Vagina (tissue), 2 donors: ENCODE results near the gene REEP1. TPM values are rescaled to one million over a fixed set of nuclear protein-coding genes. Genes with fewer than 3 reads are reported as not detected.

Source experiments
- DNase-seq, 2 donors: peaks; one replicate each; pipeline ENCODE4 v3.0.0-alpha.2; 2017; ENCODE audit errors: extremely low spot score in 2 of 2
- H3K27ac ChIP-seq: fragments of 200-600 bp; sonication (generic); one replicate; pipeline ENCODE4 v1.5.1; 2019
- H3K27me3 ChIP-seq: fragments of 200-600 bp; sonication (generic); one replicate; pipeline ENCODE4 v1.5.1; 2019
- H3K36me3 ChIP-seq, 2 donors: fragments of 200-600 bp; sonication (generic); one replicate each; pipeline ENCODE4 v1.5.1; 2017 to 2019
- H3K4me1 ChIP-seq: fragments of 200-600 bp; sonication (generic); one replicate; pipeline ENCODE4 v1.5.1; 2019
- H3K4me3 ChIP-seq, 2 donors: fragments of 200-600 bp; sonication (generic); 1 replicate in 1 of 2; 2 replicates in 1 of 2; pipeline ENCODE4 v1.5.1; 2016 to 2019
- H3K9me3 ChIP-seq: fragments of 200-600 bp; sonication (generic); one replicate; pipeline ENCODE4 v1.5.1; 2019
- CTCF ChIP-seq, 3 experiments: fragments of 450-650 bp in 2 of 3; fragments of 200-600 bp in 1 of 3; sonication (generic) in 1 of 3; IDR thresholded peaks; one replicate each; pipeline ENCODE4 v1.5.1; 2017 to 2019; ENCODE audit warnings: antibody characterized with exemption in 3 of 3, mild to moderate bottlenecking in 2 of 3, moderate library complexity in 2 of 3
- POLR2A ChIP-seq, 2 donors: fragments of 450-650 bp; IDR thresholded peaks; one replicate each; pipeline ENCODE4 v1.6.1; 2017; ENCODE audit warnings: antibody characterized with exemption in 2 of 2, mild to moderate bottlenecking in 2 of 2, moderate library complexity in 2 of 2
- POLR2AphosphoS5 ChIP-seq, 2 donors: sonication (generic); formaldehyde crosslinking; IDR thresholded peaks; one replicate each; pipeline ENCODE4 v1.9.0; 2017; ENCODE audit warnings: antibody characterized with exemption in 2 of 2, mild to moderate bottlenecking in 2 of 2, low read depth in 1 of 2; ENCODE audit not compliant: insufficient read depth in 1 of 2
- intact Hi-C: fragments of 100-400 bp; cut with DNase I; formaldehyde crosslinking; loops from one replicate; pipeline ENCODE4 v1.15.1; 2023
- total RNA-seq: library from RNA; depleted of rRNA; stranded (reverse); fragments of >200 nt; gene quantifications from one replicate; pipeline ENCODE4 v1.2.3, GENCODE V29; 2016

REEP1 gene
- total RNA-seq, 1 donor from 2014 or later, result 13.5 TPM

DNA sequence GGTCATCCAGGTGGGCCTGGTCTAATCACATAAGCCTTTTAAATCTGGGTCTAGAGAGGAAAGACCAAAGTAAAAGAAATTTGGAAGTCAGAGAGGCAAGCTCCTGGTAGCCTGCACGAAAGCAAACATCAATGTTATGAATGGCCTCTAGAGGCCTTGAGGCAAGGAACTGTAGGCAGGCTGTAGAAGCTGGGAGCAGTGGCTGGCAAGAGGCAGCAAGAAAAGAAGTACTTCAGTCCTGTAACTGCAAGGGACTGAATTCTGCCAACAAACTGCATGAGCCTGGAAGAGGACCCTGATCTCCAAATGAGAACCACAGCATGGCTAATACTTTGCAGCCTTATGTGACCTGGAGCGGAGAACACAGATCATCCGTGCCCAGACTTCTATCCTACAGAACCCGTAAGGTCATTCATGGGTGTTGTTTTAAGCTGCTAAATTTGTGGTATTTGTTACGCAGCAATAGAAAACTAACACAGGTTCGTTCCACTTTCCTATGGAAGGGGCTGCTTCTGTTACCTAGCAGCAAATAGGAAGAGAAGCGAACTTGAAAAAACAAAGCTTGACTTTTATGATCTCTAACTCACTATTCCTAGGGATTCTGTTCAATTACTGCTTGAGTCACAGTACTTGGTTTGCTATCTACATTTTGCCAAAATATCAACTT is 143.4 kb downstream of the REEP1 start:
- intact Hi-C loops, result no loop called here

DNA sequence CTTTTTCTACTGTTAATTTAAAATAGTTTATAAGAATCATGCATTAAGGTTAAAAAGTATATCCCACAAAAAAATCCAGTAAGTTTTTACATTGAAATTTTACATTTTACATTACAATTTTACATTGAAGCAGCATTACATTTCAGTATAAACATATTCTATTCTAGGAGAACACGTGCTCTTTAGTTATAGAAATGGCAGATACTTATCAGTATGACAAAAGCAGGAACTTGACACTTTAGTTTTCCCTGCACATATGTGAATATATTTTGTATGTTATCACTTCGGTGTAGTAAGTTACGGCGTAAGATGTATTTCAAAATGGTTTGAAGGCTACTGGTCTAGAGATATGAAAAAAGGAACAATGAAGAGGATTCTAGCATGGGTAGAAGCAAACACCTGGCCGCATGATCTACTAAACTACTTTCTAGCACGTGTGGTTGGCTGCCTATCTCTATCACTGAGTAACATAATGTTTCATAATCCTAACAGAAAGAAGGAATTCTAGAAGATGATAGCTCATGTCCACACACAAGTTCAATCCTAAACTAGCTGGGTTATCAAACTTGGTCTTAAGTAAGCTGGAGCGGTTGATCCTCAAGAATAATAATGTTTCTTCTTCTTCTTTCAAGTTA is 147.5 kb downstream of the REEP1 start:
- Histone ChIP-seq H3K36me3 (no peaks in the 10 kb centered on the region), H3K4me3 (no peak overlapping the region), H3K27me3 (no peaks in the 10 kb centered on the region), H3K9me3 (no peaks in the 10 kb centered on the region), H3K4me1 (peaks cover 53% of the 10 kb centered on the region), H3K27ac (no peak overlapping the region)
- TF ChIP-seq CTCF (IDR thresholded peaks at IDR 0.05) (no peak), POLR2AphosphoS5 (IDR thresholded peaks at IDR 0.05; ENCODE audit: insufficient read depth in 1 of 2, low read depth in 1 of 2) (no peak), POLR2A (IDR thresholded peaks at IDR 0.05) (no peak)
- no peak for DNase-seq
- intact Hi-C loops, result no loop called here

More for the DNA sequence above, 143.4 kb downstream of the REEP1 start:
- Histone ChIP-seq H3K36me3 (no peaks in the 10 kb centered on the region), H3K4me3 (peak overlapping the region; percentile 82), H3K27me3 (no peaks in the 10 kb centered on the region), H3K9me3 (no peaks in the 10 kb centered on the region), H3K4me1 (peaks cover 36% of the 10 kb centered on the region), H3K27ac (peak overlapping the region; percentile 95)
- TF ChIP-seq POLR2A (IDR thresholded peaks at IDR 0.05) (no peak), POLR2AphosphoS5 (IDR thresholded peaks at IDR 0.05; ENCODE audit: insufficient read depth in 1 of 2, low read depth in 1 of 2) (no peak), CTCF (IDR thresholded peaks at IDR 0.05) (no peak)
- DNase-seq, result no peak

GRCh38 chr2:86186431-86186830 is 151.0 kb downstream of the REEP1 start:
- H3K27me3 ChIP-seq, result no peaks in the 10 kb centered on the region
- TF ChIP-seq CTCF (IDR thresholded peaks at IDR 0.05), result no peak
- no peak for TF ChIP-seq POLR2AphosphoS5 (IDR thresholded peaks at IDR 0.05; ENCODE audit: insufficient read depth in 1 of 2, low read depth in 1 of 2)
- no peak for TF ChIP-seq POLR2A (IDR thresholded peaks at IDR 0.05)
- no peak for DNase-seq
- no peak overlapping the region for H3K27ac ChIP-seq
- H3K36me3 ChIP-seq, result no peaks in the 10 kb centered on the region
- H3K9me3 ChIP-seq, result no peaks in the 10 kb centered on the region
- intact Hi-C loops, result no loop called here
- no peak overlapping the region for H3K4me3 ChIP-seq
- peaks cover 33% of the 10 kb centered on the region for H3K4me1 ChIP-seq

- Histone ChIP-seq H3K36me3 (no peaks in the 10 kb centered on the region), H3K27me3 (no peaks in the 10 kb centered on the region), H3K27ac (peak overlapping the region; percentile 46), H3K4me1 (peaks cover 33% of the 10 kb centered on the region), H3K4me3 (no peak overlapping the region), H3K9me3 (no peaks in the 10 kb centered on the region)
- no peak for TF ChIP-seq CTCF (IDR thresholded peaks at IDR 0.05)
- intact Hi-C loops, result no loop called here
- no peak for DNase-seq
Measured at GRCh38 chr2:86185517-86186212, 151.8 kb downstream of the REEP1 start.

DNA sequence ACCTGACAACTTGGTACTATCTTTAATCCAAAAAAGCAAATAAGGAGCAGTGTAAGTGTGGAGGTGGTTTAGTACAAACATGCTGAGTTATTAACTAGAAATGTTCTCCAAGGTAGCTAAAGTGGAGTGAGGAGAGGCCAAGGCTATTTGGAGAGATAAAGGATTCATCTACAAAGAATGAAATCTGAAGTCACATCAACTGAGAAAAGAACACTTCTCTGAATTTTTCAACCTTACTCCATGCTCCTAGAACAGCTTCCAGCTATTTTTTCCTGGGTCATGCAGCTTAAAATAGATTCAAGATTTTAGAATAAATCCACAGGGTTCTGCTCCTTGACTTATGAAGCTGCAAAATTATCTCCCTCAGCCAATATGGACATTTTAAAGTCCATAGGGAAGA is 160.8 kb downstream of the REEP1 start:
- H3K27me3 ChIP-seq, result no peaks in the 10 kb centered on the region
- no peak overlapping the region for H3K4me3 ChIP-seq
- TF ChIP-seq CTCF (IDR thresholded peaks at IDR 0.05), result no peak
- no peaks in the 10 kb centered on the region for H3K9me3 ChIP-seq
- peaks cover 6% of the 10 kb centered on the region for H3K4me1 ChIP-seq
- no peak overlapping the region for H3K27ac ChIP-seq
- intact Hi-C loops, result no loop called here
- H3K36me3 ChIP-seq, result peaks cover 0 to 29% of the 10 kb centered on the region in 2 donors
- DNase-seq, result no peak
